ENCODE data around the gene RAD18.

DNA sequence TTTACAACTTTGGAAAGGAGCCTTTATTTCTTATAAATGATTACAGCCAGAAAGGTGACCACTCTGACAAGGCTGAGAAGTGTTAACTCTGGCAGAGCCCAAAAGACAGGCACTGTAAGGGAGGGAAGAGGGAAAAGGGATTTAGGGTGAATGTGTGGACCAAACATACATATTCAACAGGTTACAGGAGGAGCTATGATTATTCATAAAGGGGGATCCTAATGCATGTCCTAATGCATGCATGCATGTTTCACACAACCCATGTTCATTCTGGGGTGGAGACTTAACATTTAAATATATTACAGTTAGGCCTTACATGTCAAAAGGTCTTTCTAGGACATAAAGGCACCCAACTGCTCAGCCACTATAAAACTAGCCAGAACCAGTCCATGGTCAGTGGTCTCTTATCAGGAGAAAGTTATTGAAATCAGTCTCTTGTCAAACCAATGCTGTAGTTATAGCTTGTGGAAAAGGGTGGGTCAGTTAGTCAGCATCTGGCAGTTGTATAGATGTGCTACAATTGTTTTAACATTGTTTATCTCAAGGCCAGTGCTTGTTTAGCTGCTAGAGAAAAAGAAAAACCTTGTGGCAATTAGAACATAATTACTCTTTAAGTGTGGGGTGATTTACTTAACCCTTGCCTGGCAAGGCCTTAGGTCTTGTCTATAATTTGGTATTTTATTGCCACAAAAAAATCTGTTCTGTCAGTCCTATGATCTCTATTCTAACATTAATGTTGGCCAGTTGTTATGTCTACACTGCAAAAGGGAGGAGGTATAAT, 77.5 kb downstream of the RAD18 start:
- TF ChIP-seq, protein P1, sequence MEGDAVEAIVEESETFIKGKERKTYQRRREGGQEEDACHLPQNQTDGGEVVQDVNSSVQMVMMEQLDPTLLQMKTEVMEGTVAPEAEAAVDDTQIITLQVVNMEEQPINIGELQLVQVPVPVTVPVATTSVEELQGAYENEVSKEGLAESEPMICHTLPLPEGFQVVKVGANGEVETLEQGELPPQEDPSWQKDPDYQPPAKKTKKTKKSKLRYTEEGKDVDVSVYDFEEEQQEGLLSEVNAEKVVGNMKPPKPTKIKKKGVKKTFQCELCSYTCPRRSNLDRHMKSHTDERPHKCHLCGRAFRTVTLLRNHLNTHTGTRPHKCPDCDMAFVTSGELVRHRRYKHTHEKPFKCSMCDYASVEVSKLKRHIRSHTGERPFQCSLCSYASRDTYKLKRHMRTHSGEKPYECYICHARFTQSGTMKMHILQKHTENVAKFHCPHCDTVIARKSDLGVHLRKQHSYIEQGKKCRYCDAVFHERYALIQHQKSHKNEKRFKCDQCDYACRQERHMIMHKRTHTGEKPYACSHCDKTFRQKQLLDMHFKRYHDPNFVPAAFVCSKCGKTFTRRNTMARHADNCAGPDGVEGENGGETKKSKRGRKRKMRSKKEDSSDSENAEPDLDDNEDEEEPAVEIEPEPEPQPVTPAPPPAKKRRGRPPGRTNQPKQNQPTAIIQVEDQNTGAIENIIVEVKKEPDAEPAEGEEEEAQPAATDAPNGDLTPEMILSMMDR (IDR thresholded peaks at IDR 0.05) = no peak
- TF ChIP-seq POLR2A (IDR thresholded peaks at IDR 0.05) = no peak
